HEK293 (cell line): Measurements from ENCODE around the gene CMTM8.

Experiments used
- CTCF ChIA-PET: fragments of 350-600 bp; formaldehyde crosslinking; extraction: SDS; loops from one replicate; lab custom pipeline; 2021; ENCODE audit warnings: antibody characterized with exemption; lab: Yijun Ruan, JAX
- POLR2A ChIA-PET: fragments of 300-600 bp; formaldehyde crosslinking; extraction: SDS; loops from one replicate; lab custom pipeline; 2020; ENCODE audit warnings: antibody characterized with exemption, inconsistent platforms; lab: Yijun Ruan, JAX
- H3K27ac ChIP-seq: fragments of 200-500 bp; sonication (Bioruptor generic); 2 replicates; pipeline ENCODE4 v1.5.1; 2014; ENCODE audit warnings: low read depth, low read length, control low read depth, inconsistent platforms; ENCODE audit errors: extremely low read depth
- H3K36me3 ChIP-seq, 2 experiments: fragments of 200-500 bp in 1 of 2; sonication (Bioruptor generic) in 1 of 2; 1 replicate in 1 of 2; 2 replicates in 1 of 2; pipeline ENCODE4 v1.5.1; 2014 to 2017; ENCODE audit warnings: inconsistent platforms in 2 of 2, low read length in 2 of 2; ENCODE audit not compliant: control insufficient read depth in 2 of 2, insufficient read depth in 1 of 2
- H3K4me1 ChIP-seq: fragments of 200-500 bp; sonication (Bioruptor generic); 2 replicates; pipeline ENCODE4 v1.5.1; 2014; ENCODE audit warnings: mild to moderate bottlenecking, low read length, inconsistent platforms; ENCODE audit not compliant: control insufficient read depth, insufficient read depth
- H3K4me3 ChIP-seq: 2 replicates; pipeline ENCODE4 v1.5.1; 2011; ENCODE audit warnings: low read depth, mild to moderate bottlenecking, control low read depth, low read length, moderate library complexity
- H3K9me3 ChIP-seq: fragments of 200-500 bp; sonication (Bioruptor generic); 2 replicates; pipeline ENCODE4 v1.5.1; 2014; ENCODE audit warnings: low read depth, low read length, inconsistent platforms; ENCODE audit not compliant: control insufficient read depth, insufficient read depth
- GLIS2 ChIP-seq: fragments of 450-650 bp; formaldehyde crosslinking; IDR thresholded peaks from 2 replicates; pipeline ENCODE4 v1.5.1; 2016; ENCODE audit warnings: missing biosample characterization, missing genetic modification characterization
- IKZF3 ChIP-seq: fragments of 450-650 bp; IDR thresholded peaks from 2 replicates; pipeline ENCODE4 v1.5.0; 2018; ENCODE audit warnings: missing biosample characterization, mild to moderate bottlenecking, missing genetic modification characterization, moderate library complexity
- KLF16 ChIP-seq: fragments of 450-650 bp; formaldehyde crosslinking; IDR thresholded peaks from 2 replicates; pipeline ENCODE4 v1.5.1; 2017; ENCODE audit warnings: missing biosample characterization, missing genetic modification characterization
- SP2 ChIP-seq: fragments of 450-650 bp; formaldehyde crosslinking; IDR thresholded peaks from 2 replicates; pipeline ENCODE4 v1.5.1; 2016; ENCODE audit warnings: missing biosample characterization, missing genetic modification characterization
- YY2 ChIP-seq: fragments of 450-650 bp; formaldehyde crosslinking; IDR thresholded peaks from 2 replicates; pipeline ENCODE4 v1.5.1; 2016; ENCODE audit warnings: missing biosample characterization, missing genetic modification characterization
- ZBTB1 ChIP-seq: fragments of 450-650 bp; formaldehyde crosslinking; IDR thresholded peaks from 2 replicates; pipeline ENCODE4 v1.5.1; 2016; ENCODE audit warnings: missing biosample characterization, missing genetic modification characterization
- ZBTB26 ChIP-seq: fragments of 450-650 bp; formaldehyde crosslinking; optimal IDR thresholded peaks from 2 replicates; pipeline ENCODE3; 2016; ENCODE audit warnings: missing biosample characterization, mild to moderate bottlenecking, missing genetic modification characterization
- ZNF114 ChIP-seq: fragments of 450-650 bp; formaldehyde crosslinking; IDR thresholded peaks from 2 replicates; pipeline ENCODE4 v1.5.0; 2017; ENCODE audit warnings: missing biosample characterization, missing genetic modification characterization
- ZNF184 ChIP-seq: fragments of 450-650 bp; IDR thresholded peaks from 2 replicates; pipeline ENCODE4 v1.5.1; 2018; ENCODE audit warnings: missing biosample characterization, mild to moderate bottlenecking, missing genetic modification characterization
- ZNF19 ChIP-seq: fragments of 450-650 bp; formaldehyde crosslinking; IDR thresholded peaks from 2 replicates; pipeline ENCODE4; 2016; ENCODE audit warnings: missing biosample characterization, missing genetic modification characterization, low read depth
- ZNF404 ChIP-seq: fragments of 450-650 bp; formaldehyde crosslinking; IDR thresholded peaks from 2 replicates; pipeline ENCODE4 v1.5.1; 2017; ENCODE audit warnings: missing biosample characterization, missing genetic modification characterization
- ZNF549 ChIP-seq: fragments of 450-650 bp; IDR thresholded peaks from 2 replicates; pipeline ENCODE4 v1.5.1; 2018; ENCODE audit warnings: missing biosample characterization, missing genetic modification characterization, mild to moderate bottlenecking, inconsistent platforms, moderate library complexity
- ZNF610 ChIP-seq: fragments of 450-650 bp; formaldehyde crosslinking; IDR thresholded peaks from 2 replicates; pipeline ENCODE4 v1.5.1; 2016; ENCODE audit warnings: missing biosample characterization, missing genetic modification characterization, borderline replicate concordance
- ZNF623 ChIP-seq: fragments of 450-650 bp; formaldehyde crosslinking; IDR thresholded peaks from 2 replicates; pipeline ENCODE4 v1.5.1; 2016; ENCODE audit warnings: missing biosample characterization, missing genetic modification characterization
- ZNF701 ChIP-seq: fragments of 450-650 bp; formaldehyde crosslinking; IDR thresholded peaks from 2 replicates; pipeline ENCODE4 v1.5.1; 2016; ENCODE audit warnings: missing biosample characterization, missing genetic modification characterization
- ZNF791 ChIP-seq: fragments of 450-650 bp; formaldehyde crosslinking; IDR thresholded peaks from 2 replicates; pipeline ENCODE4 v1.5.1; 2016; ENCODE audit warnings: missing biosample characterization, missing genetic modification characterization
- ZNF830 ChIP-seq: fragments of 450-650 bp; IDR thresholded peaks from 2 replicates; pipeline ENCODE4 v1.5.0; 2018; ENCODE audit warnings: missing biosample characterization, missing genetic modification characterization, low read depth, mild to moderate bottlenecking, moderate library complexity
- TF ChIP-seq, protein P1 (sequence below): fragments of 450-650 bp; formaldehyde crosslinking; IDR thresholded peaks from 2 replicates; pipeline ENCODE4 v1.5.1; 2017; ENCODE audit warnings: missing biosample characterization, mild to moderate bottlenecking, missing genetic modification characterization, moderate library complexity
- TF ChIP-seq, protein P2 (sequence below): IDR thresholded peaks from 2 replicates; pipeline ENCODE4 v1.6.1; 2011; ENCODE audit warnings: mild to moderate bottlenecking, low read depth, low read length, borderline replicate concordance
- TF ChIP-seq, protein P3 (sequence below): fragments of 450-650 bp; formaldehyde crosslinking; IDR thresholded peaks from 2 replicates; pipeline ENCODE4 v1.5.1; 2016; ENCODE audit warnings: missing biosample characterization, missing genetic modification characterization
- TF ChIP-seq, protein P4 (sequence below): fragments of 450-650 bp; formaldehyde crosslinking; conservative IDR thresholded peaks from 2 replicates; pipeline ENCODE4 v1.5.1; 2016; ENCODE audit warnings: low read depth, missing biosample characterization, missing genetic modification characterization

The CMTM8 gene

GRCh38 chr3:32401126-32401525 is 162.6 kb downstream of the CMTM8 start:
- POLR2A ChIA-PET: no interaction called here
- CTCF ChIA-PET: interaction anchor here (0.5 to 1.5 kb wide), 3 partner anchors 8 to 27 kb away, joined by 3 to 4 read pairs (median 3); partner anchors contain the start of gene CMTM7
- peaks cover 5% of the 10 kb centered on the region; the same call in 1 of the 2 replicates for H3K4me1 ChIP-seq
- no peaks in the 10 kb centered on the region for H3K9me3 ChIP-seq
- TF ChIP-seq ZNF404 (tag by site-specific recombination) (no peak), ZNF830 (tag by site-specific recombination) (no peak), ZNF701 (tag by site-specific recombination) (no peak), ZNF791 (no peak), ZNF610 (no peak)
- TF ChIP-seq, protein P1, sequence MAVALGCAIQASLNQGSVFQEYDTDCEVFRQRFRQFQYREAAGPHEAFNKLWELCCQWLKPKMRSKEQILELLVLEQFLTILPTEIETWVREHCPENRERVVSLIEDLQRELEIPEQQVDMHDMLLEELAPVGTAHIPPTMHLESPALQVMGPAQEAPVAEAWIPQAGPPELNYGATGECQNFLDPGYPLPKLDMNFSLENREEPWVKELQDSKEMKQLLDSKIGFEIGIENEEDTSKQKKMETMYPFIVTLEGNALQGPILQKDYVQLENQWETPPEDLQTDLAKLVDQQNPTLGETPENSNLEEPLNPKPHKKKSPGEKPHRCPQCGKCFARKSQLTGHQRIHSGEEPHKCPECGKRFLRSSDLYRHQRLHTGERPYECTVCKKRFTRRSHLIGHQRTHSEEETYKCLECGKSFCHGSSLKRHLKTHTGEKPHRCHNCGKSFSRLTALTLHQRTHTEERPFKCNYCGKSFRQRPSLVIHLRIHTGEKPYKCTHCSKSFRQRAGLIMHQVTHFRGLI (tag by site-specific recombination): no peak
- H3K27ac ChIP-seq: peak overlapping the region; percentile 82
- peak overlapping the region; percentile 31 for H3K4me3 ChIP-seq
- no peaks in the 10 kb centered on the region for H3K36me3 ChIP-seq

DNA sequence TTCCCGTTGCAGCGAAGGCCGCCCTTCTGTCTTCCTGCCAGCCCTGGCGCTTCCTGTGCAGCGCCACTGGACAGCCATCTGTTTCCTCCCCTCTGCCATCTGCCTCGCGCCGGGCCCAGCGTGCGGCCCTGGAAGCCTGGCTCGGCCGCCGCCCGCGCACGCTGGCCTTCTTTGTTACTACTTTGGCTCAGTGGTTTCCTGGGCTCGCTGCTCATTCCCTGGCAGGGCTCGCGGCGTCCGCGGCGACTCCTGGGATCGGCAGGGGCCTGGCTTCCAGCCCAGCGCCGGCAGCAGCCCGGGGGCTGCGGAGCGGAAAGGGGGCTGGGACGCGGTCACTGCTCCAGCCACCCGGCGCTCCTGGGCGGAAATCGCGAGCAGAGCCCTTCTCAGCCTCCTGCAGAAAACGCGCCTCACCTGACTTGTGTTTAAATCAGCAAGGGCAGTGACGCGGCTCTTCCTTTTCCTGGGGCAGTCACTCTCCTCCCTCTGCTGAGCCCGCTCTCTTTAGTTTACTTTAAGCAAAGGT is 163.1 kb downstream of the CMTM8 start:
- H3K4me1 ChIP-seq: peaks cover 5% of the 10 kb centered on the region; the same call in 1 of the 2 replicates
- ChIA-PET POLR2A (no interaction called here), CTCF (interaction anchor here (0.5 to 1.5 kb wide), 3 partner anchors 9 to 49 kb away, joined by 3 to 4 read pairs (median 4); partner anchors contain the start of gene CMTM7)
- peak overlapping the region; percentile 82 for H3K27ac ChIP-seq
- H3K4me3 ChIP-seq: peak overlapping the region; percentile 31
- no peaks in the 10 kb centered on the region for H3K9me3 ChIP-seq
- no peaks in the 10 kb centered on the region for H3K36me3 ChIP-seq
- TF ChIP-seq YY2: no peak
- TF ChIP-seq, protein P2, sequence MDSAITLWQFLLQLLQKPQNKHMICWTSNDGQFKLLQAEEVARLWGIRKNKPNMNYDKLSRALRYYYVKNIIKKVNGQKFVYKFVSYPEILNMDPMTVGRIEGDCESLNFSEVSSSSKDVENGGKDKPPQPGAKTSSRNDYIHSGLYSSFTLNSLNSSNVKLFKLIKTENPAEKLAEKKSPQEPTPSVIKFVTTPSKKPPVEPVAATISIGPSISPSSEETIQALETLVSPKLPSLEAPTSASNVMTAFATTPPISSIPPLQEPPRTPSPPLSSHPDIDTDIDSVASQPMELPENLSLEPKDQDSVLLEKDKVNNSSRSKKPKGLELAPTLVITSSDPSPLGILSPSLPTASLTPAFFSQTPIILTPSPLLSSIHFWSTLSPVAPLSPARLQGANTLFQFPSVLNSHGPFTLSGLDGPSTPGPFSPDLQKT: no peak
- TF ChIP-seq, protein P3, sequence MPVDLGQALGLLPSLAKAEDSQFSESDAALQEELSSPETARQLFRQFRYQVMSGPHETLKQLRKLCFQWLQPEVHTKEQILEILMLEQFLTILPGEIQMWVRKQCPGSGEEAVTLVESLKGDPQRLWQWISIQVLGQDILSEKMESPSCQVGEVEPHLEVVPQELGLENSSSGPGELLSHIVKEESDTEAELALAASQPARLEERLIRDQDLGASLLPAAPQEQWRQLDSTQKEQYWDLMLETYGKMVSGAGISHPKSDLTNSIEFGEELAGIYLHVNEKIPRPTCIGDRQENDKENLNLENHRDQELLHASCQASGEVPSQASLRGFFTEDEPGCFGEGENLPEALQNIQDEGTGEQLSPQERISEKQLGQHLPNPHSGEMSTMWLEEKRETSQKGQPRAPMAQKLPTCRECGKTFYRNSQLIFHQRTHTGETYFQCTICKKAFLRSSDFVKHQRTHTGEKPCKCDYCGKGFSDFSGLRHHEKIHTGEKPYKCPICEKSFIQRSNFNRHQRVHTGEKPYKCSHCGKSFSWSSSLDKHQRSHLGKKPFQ (tag by site-specific recombination): no peak
- TF ChIP-seq, protein P4, sequence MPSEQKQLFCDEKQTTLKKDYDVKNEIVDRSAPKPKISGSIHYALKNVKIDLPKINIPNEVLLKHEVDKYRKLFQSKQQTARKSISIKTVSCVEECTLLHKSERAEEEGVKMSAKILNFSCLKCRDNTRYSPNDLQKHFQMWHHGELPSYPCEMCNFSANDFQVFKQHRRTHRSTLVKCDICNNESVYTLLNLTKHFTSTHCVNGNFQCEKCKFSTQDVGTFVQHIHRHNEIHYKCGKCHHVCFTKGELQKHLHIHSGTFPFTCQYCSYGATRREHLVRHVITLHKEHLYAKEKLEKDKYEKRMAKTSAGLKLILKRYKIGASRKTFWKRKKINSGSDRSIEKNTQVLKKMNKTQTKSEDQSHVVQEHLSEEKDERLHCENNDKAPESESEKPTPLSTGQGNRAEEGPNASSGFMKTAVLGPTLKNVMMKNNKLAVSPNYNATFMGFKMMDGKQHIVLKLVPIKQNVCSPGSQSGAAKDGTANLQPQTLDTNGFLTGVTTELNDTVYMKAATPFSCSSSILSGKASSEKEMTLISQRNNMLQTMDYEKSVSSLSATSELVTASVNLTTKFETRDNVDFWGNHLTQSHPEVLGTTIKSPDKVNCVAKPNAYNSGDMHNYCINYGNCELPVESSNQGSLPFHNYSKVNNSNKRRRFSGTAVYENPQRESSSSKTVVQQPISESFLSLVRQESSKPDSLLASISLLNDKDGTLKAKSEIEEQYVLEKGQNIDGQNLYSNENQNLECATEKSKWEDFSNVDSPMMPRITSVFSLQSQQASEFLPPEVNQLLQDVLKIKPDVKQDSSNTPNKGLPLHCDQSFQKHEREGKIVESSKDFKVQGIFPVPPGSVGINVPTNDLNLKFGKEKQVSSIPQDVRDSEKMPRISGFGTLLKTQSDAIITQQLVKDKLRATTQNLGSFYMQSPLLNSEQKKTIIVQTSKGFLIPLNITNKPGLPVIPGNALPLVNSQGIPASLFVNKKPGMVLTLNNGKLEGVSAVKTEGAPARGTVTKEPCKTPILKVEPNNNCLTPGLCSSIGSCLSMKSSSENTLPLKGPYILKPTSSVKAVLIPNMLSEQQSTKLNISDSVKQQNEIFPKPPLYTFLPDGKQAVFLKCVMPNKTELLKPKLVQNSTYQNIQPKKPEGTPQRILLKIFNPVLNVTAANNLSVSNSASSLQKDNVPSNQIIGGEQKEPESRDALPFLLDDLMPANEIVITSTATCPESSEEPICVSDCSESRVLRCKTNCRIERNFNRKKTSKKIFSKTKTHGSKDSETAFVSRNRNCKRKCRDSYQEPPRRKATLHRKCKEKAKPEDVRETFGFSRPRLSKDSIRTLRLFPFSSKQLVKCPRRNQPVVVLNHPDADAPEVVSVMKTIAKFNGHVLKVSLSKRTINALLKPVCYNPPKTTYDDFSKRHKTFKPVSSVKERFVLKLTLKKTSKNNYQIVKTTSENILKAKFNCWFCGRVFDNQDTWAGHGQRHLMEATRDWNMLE (tag by site-specific recombination): no peak
- no peak for TF ChIP-seq ZNF549 (tag by site-specific recombination)
- no peak for TF ChIP-seq ZNF623
- TF ChIP-seq KLF16: no peak
- TF ChIP-seq ZNF184: no peak
- no peak for TF ChIP-seq IKZF3 (tag by site-specific recombination)
- no peak for TF ChIP-seq ZNF830 (tag by site-specific recombination)
- TF ChIP-seq ZNF791: no peak
- no peak for TF ChIP-seq SP2 (tag by site-specific recombination)
- no peak for TF ChIP-seq ZNF19 (tag by site-specific recombination)
- no peak for TF ChIP-seq ZBTB26 (tag by site-specific recombination)
- no peak for TF ChIP-seq GLIS2 (tag by site-specific recombination)
- TF ChIP-seq ZBTB1 (tag by site-specific recombination): no peak
- TF ChIP-seq ZNF114 (tag by site-specific recombination): no peak
